ENCODE data around the gene ARVCF.
A peak's percentile ranks its signal among the peaks of the same experiment; 100 is the strongest.

Gene ARVCF

GRCh38 chr22:19963863-19964642, 52.6 kb downstream of the ARVCF start:
- peaks cover 5 to 42% (median 21%) of the 10 kb centered on the region in 4 donors for H3K4me1 ChIP-seq
- no peak overlapping the region for H3K27ac ChIP-seq
- no peaks in the 10 kb centered on the region for H3K9me3 ChIP-seq
- intact Hi-C loops (cut with DNase I; ENCODE audit: low total_unique reads): no loop called here
- no peak for DNase-seq
- no peak for TF ChIP-seq CTCF (IDR thresholded peaks at IDR 0.05)
- no peaks in the 10 kb centered on the region for H3K27me3 ChIP-seq
- peaks cover 16 to 55% (median 53%) of the 10 kb centered on the region in 3 donors for H3K36me3 ChIP-seq
- H3K4me3 ChIP-seq: no peak overlapping the region

- H3K27ac ChIP-seq: no peak overlapping the region
- no peak overlapping the region for H3K4me3 ChIP-seq
These were observed 53.5 kb downstream of the ARVCF start for GRCh38 chr22:19962909-19963806.

GRCh38 chr22:19962246-19962908, 54.2 kb downstream of the ARVCF start:
- H3K27me3 ChIP-seq: no peaks in the 10 kb centered on the region
- no peak overlapping the region for H3K27ac ChIP-seq
- peaks cover 5 to 47% (median 27%) of the 10 kb centered on the region in 4 donors for H3K4me1 ChIP-seq
- H3K36me3 ChIP-seq: peaks cover 16 to 38% (median 36%) of the 10 kb centered on the region in 3 donors
- no peaks in the 10 kb centered on the region for H3K9me3 ChIP-seq
- TF ChIP-seq CTCF (IDR thresholded peaks at IDR 0.05): peak; percentile 47 to 55
- DNase-seq: peak; percentile 62 to 85
- intact Hi-C loops (cut with DNase I; ENCODE audit: low total_unique reads): no loop called here
- H3K4me3 ChIP-seq: no peak overlapping the region

More at GRCh38 chr22:19962909-19963806, 53.5 kb downstream of the ARVCF start:
- H3K9me3 ChIP-seq: no peaks in the 10 kb centered on the region
- peaks cover 5 to 47% (median 26%) of the 10 kb centered on the region in 4 donors for H3K4me1 ChIP-seq
- peaks cover 16 to 46% (median 44%) of the 10 kb centered on the region in 3 donors for H3K36me3 ChIP-seq
- intact Hi-C loops (cut with DNase I; ENCODE audit: low total_unique reads): no loop called here
- no peak for DNase-seq
- no peak for TF ChIP-seq CTCF (IDR thresholded peaks at IDR 0.05)
- H3K27me3 ChIP-seq: no peaks in the 10 kb centered on the region

- no peaks in the 10 kb centered on the region for H3K27me3 ChIP-seq
- peaks cover 12 to 33% (median 31%) of the 10 kb centered on the region in 3 donors for H3K36me3 ChIP-seq
- no peak overlapping the region for H3K27ac ChIP-seq
- H3K9me3 ChIP-seq: no peaks in the 10 kb centered on the region
- H3K4me1 ChIP-seq: peaks cover 5 to 47% (median 27%) of the 10 kb centered on the region in 4 donors
- TF ChIP-seq CTCF (IDR thresholded peaks at IDR 0.05): no peak
- intact Hi-C loops (cut with DNase I; ENCODE audit: low total_unique reads): no loop called here
- DNase-seq: no peak
- no peak overlapping the region for H3K4me3 ChIP-seq
These were observed 54.8 kb downstream of the ARVCF start for GRCh38 chr22:19961868-19962245.

GRCh38 chr22:19961201-19961580, 55.4 kb downstream of the ARVCF start:
- peaks cover 11 to 27% (median 24%) of the 10 kb centered on the region in 3 donors for H3K36me3 ChIP-seq
- no peaks in the 10 kb centered on the region for H3K9me3 ChIP-seq
- no peak for DNase-seq
- intact Hi-C loops (cut with DNase I; ENCODE audit: low total_unique reads): no loop called here
- H3K27ac ChIP-seq: no peak overlapping the region
- no peak overlapping the region for H3K4me3 ChIP-seq
- H3K4me1 ChIP-seq: peaks cover 5 to 47% (median 27%) of the 10 kb centered on the region in 4 donors
- TF ChIP-seq CTCF (IDR thresholded peaks at IDR 0.05): no peak
- H3K27me3 ChIP-seq: no peaks in the 10 kb centered on the region
